ENCODE measurements around the gene GRAP2.

The GRAP2 gene

GRCh38 chr22:39960791-39961746, 60.2 kb downstream of the GRAP2 start:
- no peak for DNase-seq

- DNase-seq: no peak
Observed at GRCh38 chr22:39962071-39962470, 61.2 kb downstream of the GRAP2 start.

- no peak for DNase-seq
Observed at GRCh38 chr22:39965748-39966147, 64.9 kb downstream of the GRAP2 start.

- no peak for DNase-seq
Observed at GRCh38 chr22:39966470-39966869, 65.6 kb downstream of the GRAP2 start.

GRCh38 chr22:39967103-39967829, 66.4 kb downstream of the GRAP2 start:
- DNase-seq: no peak

- peak in 8 of 56 donors; percentile 3 to 32 (median 9) for DNase-seq
Observed at GRCh38 chr22:39967996-39968972, 67.4 kb downstream of the GRAP2 start.

- DNase-seq: no peak
Observed at GRCh38 chr22:39970742-39971141, 69.9 kb downstream of the GRAP2 start.

- no peak for DNase-seq
Observed at GRCh38 chr22:39972641-39973040, 71.8 kb downstream of the GRAP2 start.

GRCh38 chr22:39973656-39974055, 72.8 kb downstream of the GRAP2 start:
- no peak for DNase-seq

GRCh38 chr22:39974065-39974464, 73.2 kb downstream of the GRAP2 start:
- DNase-seq: no peak

- DNase-seq: no peak
Observed at GRCh38 chr22:39979048-39979447, 78.2 kb downstream of the GRAP2 start.

GRCh38 chr22:39979458-39979857, 78.6 kb downstream of the GRAP2 start:
- no peak for DNase-seq

- DNase-seq: peak in 9 of 56 donors; percentile 4 to 31 (median 16)
Observed at GRCh38 chr22:39980596-39980995, 79.7 kb downstream of the GRAP2 start.

GRCh38 chr22:39983346-39983745, 82.5 kb downstream of the GRAP2 start:
- DNase-seq: no peak

GRCh38 chr22:39984006-39984405, 83.1 kb downstream of the GRAP2 start:
- DNase-seq: no peak

GRCh38 chr22:39984746-39985145, 83.9 kb downstream of the GRAP2 start:
- no peak for DNase-seq

GRCh38 chr22:39985383-39986035, 84.6 kb downstream of the GRAP2 start:
- DNase-seq: peak in 34 of 56 donors; percentile 7 to 80 (median 43)

- DNase-seq: no peak
Observed at GRCh38 chr22:39988386-39989114, 87.7 kb downstream of the GRAP2 start.

GRCh38 chr22:39989633-39990032, 88.7 kb downstream of the GRAP2 start:
- DNase-seq: peak in 4 of 56 donors; percentile 7 to 39 (median 22)

- no peak for DNase-seq
Observed at GRCh38 chr22:39990686-39991085, 89.8 kb downstream of the GRAP2 start.
